GM12878 (cell line): ENCODE results near the gene OAS1. TPM values are rescaled to one million over a fixed set of nuclear protein-coding genes. Genes with fewer than 3 reads are reported as not detected.

Experiments
- ATAC-seq: fragments of 200-7000 bp; cut with Tn5 transposase; 3 replicates; pipeline ENCODE4 v1.9.1; 2020; ENCODE audit warnings: mild to moderate bottlenecking, moderate library complexity
- BruUV-seq: library from RNA; stranded (reverse); fragments of 400-500 nt; replicated peaks from 2 replicates; lab custom pipeline; 2021; lab: Mats Ljungman, UMichigan
- CTCF ChIA-PET: fragments of 300-600 bp; sonication (Branson Sonifier 250); formaldehyde crosslinking; extraction: SDS; loops from one replicate; lab custom pipeline; 2021; ENCODE audit warnings: inconsistent platforms; lab: Yijun Ruan, JAX
- POLR2A ChIA-PET: fragments of 350-600 bp; formaldehyde crosslinking; extraction: SDS; loops from one replicate; lab custom pipeline; 2021; ENCODE audit warnings: inconsistent platforms; lab: Charles Lee
- RAD21 ChIA-PET: fragments of 300-600 bp; sonication (Branson Sonifier 250); formaldehyde crosslinking; loops from one replicate; lab custom pipeline; 2023; ENCODE audit warnings: antibody characterized with exemption; ENCODE audit not compliant: unreplicated experiment; lab: Charles Lee
- SMC1A ChIA-PET: fragments of 300-600 bp; sonication (Branson Sonifier 250); formaldehyde crosslinking; loops from one replicate; lab custom pipeline; 2023; ENCODE audit not compliant: unreplicated experiment, uncharacterized antibody; lab: Charles Lee
- DNase-seq: peaks from one replicate; pipeline ENCODE4 v3.0.0-alpha.2; 2011; ENCODE audit warnings: low read depth, low spot score
- FAIRE-seq: peaks from 3 replicates; lab custom pipeline; 2011; peaks lifted over from hg19 to GRCh38; lab: Jason Lieb, UNC
- H2AFZ ChIP-seq: 2 replicates; pipeline ENCODE4 v1.6.0; 2011; ENCODE audit warnings: low read depth, low read length, control low read depth; ENCODE audit not compliant: control insufficient read depth
- H3K27ac ChIP-seq: 2 replicates; pipeline ENCODE4 v1.5.1; 2011; ENCODE audit warnings: control low read depth; ENCODE audit not compliant: control insufficient read depth, insufficient read depth
- H3K27me3 ChIP-seq, 2 experiments: replicated peaks in 1 of 2; 2 replicates each; pipeline versions ENCODE4 v1.6.0 to v1.6.1; 2011; ENCODE audit warnings: low read length in 1 of 2; ENCODE audit not compliant: control insufficient read depth in 2 of 2, insufficient read depth in 2 of 2
- H3K36me3 ChIP-seq, 2 experiments: 2 replicates each; pipeline ENCODE4 v1.5.1; 2011; ENCODE audit warnings: low read length in 1 of 2; ENCODE audit not compliant: control insufficient read depth in 2 of 2, insufficient read depth in 2 of 2
- H3K4me1 ChIP-seq: 2 replicates; pipeline ENCODE4 v1.6.1; 2011; ENCODE audit warnings: mild to moderate bottlenecking, low read length, moderate library complexity, mixed read lengths; ENCODE audit not compliant: control insufficient read depth, insufficient read depth
- H3K4me2 ChIP-seq: 2 replicates; pipeline ENCODE4 v1.6.0; 2011; ENCODE audit warnings: control low read depth; ENCODE audit not compliant: control insufficient read depth, insufficient read depth
- H3K4me3 ChIP-seq: fragments of 200-600 bp; sonication (generic); 2 replicates; pipeline ENCODE4 v1.5.1; 2016
- H3K79me2 ChIP-seq: 2 replicates; pipeline ENCODE4 v1.6.0; 2011; ENCODE audit warnings: low read length; ENCODE audit not compliant: control insufficient read depth, insufficient read depth
- H3K9ac ChIP-seq: 2 replicates; pipeline ENCODE4 v1.8.0; 2011; ENCODE audit warnings: low read length, control low read depth, mixed read lengths; ENCODE audit not compliant: control insufficient read depth, insufficient read depth
- H3K9me3 ChIP-seq: replicated peaks from 3 replicates; pipeline ENCODE4 v1.5.1; 2011; ENCODE audit warnings: mild to moderate bottlenecking, low read length; ENCODE audit not compliant: control insufficient read depth, insufficient read depth
- H4K20me1 ChIP-seq: 2 replicates; pipeline ENCODE4 v1.6.0; 2011; ENCODE audit not compliant: control insufficient read depth, insufficient read depth
- HCFC1 ChIP-seq: fragments of 150-350 bp; IDR thresholded peaks from 2 replicates; pipeline ENCODE4 v1.6.1; 2014; ENCODE audit warnings: low read length
- JUND ChIP-seq: IDR thresholded peaks from 2 replicates; pipeline ENCODE4 v1.6.1; 2012; ENCODE audit warnings: low read depth, mild to moderate bottlenecking, low read length, improper control_type of control experiment, moderate library complexity
- KDM1A ChIP-seq: fragments of 200-600 bp; sonication (generic); IDR thresholded peaks from 2 replicates; pipeline ENCODE4 v1.6.1; 2016; ENCODE audit warnings: borderline replicate concordance
- KLF5 ChIP-seq: fragments of 450-650 bp; IDR thresholded peaks from 2 replicates; pipeline ENCODE4 v1.6.1; 2014; ENCODE audit warnings: mild to moderate bottlenecking; ENCODE audit not compliant: partially characterized antibody
- NBN ChIP-seq: fragments of 450-650 bp; IDR thresholded peaks from 2 replicates; pipeline ENCODE4 v1.6.1; 2016
- NFIC ChIP-seq: IDR thresholded peaks from 2 replicates; pipeline ENCODE4 v1.6.1; 2012; ENCODE audit warnings: low read depth, mild to moderate bottlenecking, inconsistent platforms, low read length, moderate library complexity
- NR2C2 ChIP-seq: IDR thresholded peaks from 2 replicates; pipeline ENCODE4 v1.6.1; 2011; ENCODE audit warnings: borderline replicate concordance, low read depth; ENCODE audit not compliant: control insufficient read depth, insufficient read length
- NRF1 ChIP-seq: conservative IDR thresholded peaks from 2 replicates; pipeline ENCODE4 v1.6.1; 2011; ENCODE audit warnings: mild to moderate bottlenecking, low read depth, low read length, improper control_type of control experiment
- WGBS: methylation state at CpG from one replicate; pipeline ENCODE4 v1.1.6; 2016; ENCODE audit warnings: low lambda C conversion rate; ENCODE audit not compliant: insufficient replicate concordance, insufficient coverage; ENCODE audit errors: missing lambda C conversion rate; 5-methylcytosine and 5-hydroxymethylcytosine counted together
- in situ Hi-C: fragments of 300-500 bp; cut with MboI; formaldehyde crosslinking; loops from 9 replicates; pipeline ENCODE4 v1.14.3; 2018; ENCODE audit warnings: mixed read lengths
- intact Hi-C: fragments of 100-400 bp; cut with micrococcal nuclease; formaldehyde crosslinking; loops from one replicate; pipeline ENCODE4 v1.14.2; 2022; ENCODE audit not compliant: unreplicated experiment
- polyA plus RNA-seq, 11 experiments: library from polyadenylated mRNA; depleted of rRNA in 4 of 11; unstranded in 6 of 11; stranded (reverse) in 5 of 11; fragments of >200 nt; fragmentation: Nextera tagmentation in 4 of 11; fragmentation: Illumina TruSeq in 1 of 11; extraction: Ambion mirVana in 4 of 11; extraction: Trizol in 1 of 11; gene quantifications; 1 replicate in 1 of 11; 2 replicates in 10 of 11; pipeline versions ENCODE4 v1.2.1 to v1.2.3, GENCODE V29; 2011 to 2016; ENCODE audit warnings: inconsistent platforms in 2 of 11, missing spikeins in 2 of 11, low read depth in 1 of 11
- total RNA-seq, 4 experiments: library from RNA; depleted of rRNA in 3 of 4; stranded (reverse); fragments of >200 nt in 3 of 4; fragmentation: Illumina TruSeq in 1 of 4; extraction: Trizol in 1 of 4; gene quantifications; 2 replicates each; pipeline versions ENCODE4 v1.2.1 to v1.2.3, GENCODE V29; 2013 to 2021
- TF ChIP-seq, protein P1 (sequence below): fragments of 450-650 bp; IDR thresholded peaks from 2 replicates; pipeline ENCODE4 v1.6.1; 2017; ENCODE audit warnings: mild to moderate bottlenecking
- TF ChIP-seq, protein P2 (sequence below), 3 experiments: IDR thresholded peaks in 2 of 3; conservative IDR thresholded peaks in 1 of 3; 2 replicates each; pipeline ENCODE4 v1.5.1; 2011; ENCODE audit warnings: low read depth in 3 of 3, low read length in 3 of 3, mild to moderate bottlenecking in 3 of 3, control low read depth in 2 of 3, moderate library complexity in 2 of 3, inconsistent platforms in 1 of 3, mixed read lengths in 1 of 3; ENCODE audit not compliant: control insufficient read depth in 2 of 3, insufficient read depth in 1 of 3; ENCODE audit errors: extremely low read depth in 1 of 3
- TF ChIP-seq, protein P3 (sequence below): fragments of 450-650 bp; IDR thresholded peaks from 2 replicates; pipeline ENCODE4 v1.6.1; 2018; ENCODE audit warnings: mild to moderate bottlenecking, low read depth, moderate library complexity; ENCODE audit not compliant: partially characterized antibody
- TF ChIP-seq, protein P4 (sequence below): fragments of 450-650 bp; IDR thresholded peaks from 2 replicates; pipeline ENCODE4 v1.6.1; 2017; ENCODE audit warnings: mild to moderate bottlenecking, moderate library complexity

The OAS1 gene
- total and polyA plus RNA-seq, 10 of the 15 experiments (the other 5 are each of a cell fraction or from before 2014, with no cell fraction given) = 44.7 to 287 (median 64.3) TPM

GRCh38 chr12:112913038-112913688 lies 6.4 kb downstream of the OAS1 start:
- POLR2A ChIA-PET = interaction anchor here (0.5 to 1.3 kb wide), 3 partner anchors 12 to 84 kb away, joined by 3 to 5 read pairs (median 3); no protein-coding TSS in a partner anchor
- TF ChIP-seq, protein P1, sequence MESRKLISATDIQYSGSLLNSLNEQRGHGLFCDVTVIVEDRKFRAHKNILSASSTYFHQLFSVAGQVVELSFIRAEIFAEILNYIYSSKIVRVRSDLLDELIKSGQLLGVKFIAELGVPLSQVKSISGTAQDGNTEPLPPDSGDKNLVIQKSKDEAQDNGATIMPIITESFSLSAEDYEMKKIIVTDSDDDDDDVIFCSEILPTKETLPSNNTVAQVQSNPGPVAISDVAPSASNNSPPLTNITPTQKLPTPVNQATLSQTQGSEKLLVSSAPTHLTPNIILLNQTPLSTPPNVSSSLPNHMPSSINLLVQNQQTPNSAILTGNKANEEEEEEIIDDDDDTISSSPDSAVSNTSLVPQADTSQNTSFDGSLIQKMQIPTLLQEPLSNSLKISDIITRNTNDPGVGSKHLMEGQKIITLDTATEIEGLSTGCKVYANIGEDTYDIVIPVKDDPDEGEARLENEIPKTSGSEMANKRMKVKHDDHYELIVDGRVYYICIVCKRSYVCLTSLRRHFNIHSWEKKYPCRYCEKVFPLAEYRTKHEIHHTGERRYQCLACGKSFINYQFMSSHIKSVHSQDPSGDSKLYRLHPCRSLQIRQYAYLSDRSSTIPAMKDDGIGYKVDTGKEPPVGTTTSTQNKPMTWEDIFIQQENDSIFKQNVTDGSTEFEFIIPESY = no peak
- TF ChIP-seq NR2C2 (no peak), HCFC1 (no peak), KDM1A (peak; percentile 26; the same call in 1 of the 2 replicates), NBN (0 out of 2 replicates have a peak, but pooled peaks have one; percentile 52), JUND (no peak), KLF5 (peak; percentile 91), NRF1 (no peak), NFIC (no peak)
- TF ChIP-seq, protein P2, sequence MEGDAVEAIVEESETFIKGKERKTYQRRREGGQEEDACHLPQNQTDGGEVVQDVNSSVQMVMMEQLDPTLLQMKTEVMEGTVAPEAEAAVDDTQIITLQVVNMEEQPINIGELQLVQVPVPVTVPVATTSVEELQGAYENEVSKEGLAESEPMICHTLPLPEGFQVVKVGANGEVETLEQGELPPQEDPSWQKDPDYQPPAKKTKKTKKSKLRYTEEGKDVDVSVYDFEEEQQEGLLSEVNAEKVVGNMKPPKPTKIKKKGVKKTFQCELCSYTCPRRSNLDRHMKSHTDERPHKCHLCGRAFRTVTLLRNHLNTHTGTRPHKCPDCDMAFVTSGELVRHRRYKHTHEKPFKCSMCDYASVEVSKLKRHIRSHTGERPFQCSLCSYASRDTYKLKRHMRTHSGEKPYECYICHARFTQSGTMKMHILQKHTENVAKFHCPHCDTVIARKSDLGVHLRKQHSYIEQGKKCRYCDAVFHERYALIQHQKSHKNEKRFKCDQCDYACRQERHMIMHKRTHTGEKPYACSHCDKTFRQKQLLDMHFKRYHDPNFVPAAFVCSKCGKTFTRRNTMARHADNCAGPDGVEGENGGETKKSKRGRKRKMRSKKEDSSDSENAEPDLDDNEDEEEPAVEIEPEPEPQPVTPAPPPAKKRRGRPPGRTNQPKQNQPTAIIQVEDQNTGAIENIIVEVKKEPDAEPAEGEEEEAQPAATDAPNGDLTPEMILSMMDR (IDR thresholded peaks at IDR 0.05 in 2 of 3, conservative IDR thresholded peaks at IDR 0.05 in 1 of 3; ENCODE audit: control insufficient read depth in 2 of 3, extremely low read depth in 1 of 3, insufficient read depth in 1 of 3, low read depth in 3 of 3, low read length in 3 of 3) = no peak
- TF ChIP-seq, protein P3, sequence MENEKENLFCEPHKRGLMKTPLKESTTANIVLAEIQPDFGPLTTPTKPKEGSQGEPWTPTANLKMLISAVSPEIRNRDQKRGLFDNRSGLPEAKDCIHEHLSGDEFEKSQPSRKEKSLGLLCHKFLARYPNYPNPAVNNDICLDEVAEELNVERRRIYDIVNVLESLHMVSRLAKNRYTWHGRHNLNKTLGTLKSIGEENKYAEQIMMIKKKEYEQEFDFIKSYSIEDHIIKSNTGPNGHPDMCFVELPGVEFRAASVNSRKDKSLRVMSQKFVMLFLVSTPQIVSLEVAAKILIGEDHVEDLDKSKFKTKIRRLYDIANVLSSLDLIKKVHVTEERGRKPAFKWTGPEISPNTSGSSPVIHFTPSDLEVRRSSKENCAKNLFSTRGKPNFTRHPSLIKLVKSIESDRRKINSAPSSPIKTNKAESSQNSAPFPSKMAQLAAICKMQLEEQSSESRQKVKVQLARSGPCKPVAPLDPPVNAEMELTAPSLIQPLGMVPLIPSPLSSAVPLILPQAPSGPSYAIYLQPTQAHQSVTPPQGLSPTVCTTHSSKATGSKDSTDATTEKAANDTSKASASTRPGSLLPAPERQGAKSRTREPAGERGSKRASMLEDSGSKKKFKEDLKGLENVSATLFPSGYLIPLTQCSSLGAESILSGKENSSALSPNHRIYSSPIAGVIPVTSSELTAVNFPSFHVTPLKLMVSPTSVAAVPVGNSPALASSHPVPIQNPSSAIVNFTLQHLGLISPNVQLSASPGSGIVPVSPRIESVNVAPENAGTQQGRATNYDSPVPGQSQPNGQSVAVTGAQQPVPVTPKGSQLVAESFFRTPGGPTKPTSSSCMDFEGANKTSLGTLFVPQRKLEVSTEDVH = no peak
- TF ChIP-seq, protein P4, sequence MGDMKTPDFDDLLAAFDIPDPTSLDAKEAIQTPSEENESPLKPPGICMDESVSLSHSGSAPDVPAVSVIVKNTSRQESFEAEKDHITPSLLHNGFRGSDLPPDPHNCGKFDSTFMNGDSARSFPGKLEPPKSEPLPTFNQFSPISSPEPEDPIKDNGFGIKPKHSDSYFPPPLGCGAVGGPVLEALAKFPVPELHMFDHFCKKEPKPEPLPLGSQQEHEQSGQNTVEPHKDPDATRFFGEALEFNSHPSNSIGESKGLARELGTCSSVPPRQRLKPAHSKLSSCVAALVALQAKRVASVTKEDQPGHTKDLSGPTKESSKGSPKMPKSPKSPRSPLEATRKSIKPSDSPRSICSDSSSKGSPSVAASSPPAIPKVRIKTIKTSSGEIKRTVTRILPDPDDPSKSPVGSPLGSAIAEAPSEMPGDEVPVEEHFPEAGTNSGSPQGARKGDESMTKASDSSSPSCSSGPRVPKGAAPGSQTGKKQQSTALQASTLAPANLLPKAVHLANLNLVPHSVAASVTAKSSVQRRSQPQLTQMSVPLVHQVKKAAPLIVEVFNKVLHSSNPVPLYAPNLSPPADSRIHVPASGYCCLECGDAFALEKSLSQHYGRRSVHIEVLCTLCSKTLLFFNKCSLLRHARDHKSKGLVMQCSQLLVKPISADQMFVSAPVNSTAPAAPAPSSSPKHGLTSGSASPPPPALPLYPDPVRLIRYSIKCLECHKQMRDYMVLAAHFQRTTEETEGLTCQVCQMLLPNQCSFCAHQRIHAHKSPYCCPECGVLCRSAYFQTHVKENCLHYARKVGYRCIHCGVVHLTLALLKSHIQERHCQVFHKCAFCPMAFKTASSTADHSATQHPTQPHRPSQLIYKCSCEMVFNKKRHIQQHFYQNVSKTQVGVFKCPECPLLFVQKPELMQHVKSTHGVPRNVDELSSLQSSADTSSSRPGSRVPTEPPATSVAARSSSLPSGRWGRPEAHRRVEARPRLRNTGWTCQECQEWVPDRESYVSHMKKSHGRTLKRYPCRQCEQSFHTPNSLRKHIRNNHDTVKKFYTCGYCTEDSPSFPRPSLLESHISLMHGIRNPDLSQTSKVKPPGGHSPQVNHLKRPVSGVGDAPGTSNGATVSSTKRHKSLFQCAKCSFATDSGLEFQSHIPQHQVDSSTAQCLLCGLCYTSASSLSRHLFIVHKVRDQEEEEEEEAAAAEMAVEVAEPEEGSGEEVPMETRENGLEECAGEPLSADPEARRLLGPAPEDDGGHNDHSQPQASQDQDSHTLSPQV = no peak

More at GRCh38 chr12:112913038-112913688, 6.4 kb downstream of the OAS1 start:
- WGBS = 93% methylated on average over 1 of the region's 1 CpG
- Histone ChIP-seq H4K20me1 (no peaks in the 10 kb centered on the region), H3K27me3 (no peaks in the 10 kb centered on the region), H3K79me2 (peaks cover 26% of the 10 kb centered on the region), H2AFZ (no peak overlapping the region), H3K36me3 (peaks cover 4 to 57% of the 10 kb centered on the region in 2 experiments), H3K4me1 (peaks cover 11% of the 10 kb centered on the region), H3K9me3 (peaks cover 34% of the 10 kb centered on the region), H3K4me2 (no peak overlapping the region), H3K9ac (no peak overlapping the region), H3K27ac (no peak overlapping the region), H3K4me3 (no peak overlapping the region)
- no peak for FAIRE-seq
- ChIA-PET SMC1A (interaction anchor here (1.1 kb wide), 1 partner anchor 11 kb away, joined by 4 read pairs; no protein-coding TSS in a partner anchor), RAD21 (no interaction called here), CTCF (interaction anchor here (1.1 to 1.8 kb wide), 2 partner anchors 12 kb away, joined by 3 to 5 read pairs; no protein-coding TSS in a partner anchor)
- intact Hi-C loops = no loop called here
- no TSS peak for BruUV-seq
- in situ Hi-C loops = no loop called here
- ATAC-seq = no peak
- no peak for DNase-seq
